Heart left ventricle (tissue), 13 donors: ENCODE measurements around the gene ZNF300.

Experiments used
- CTCF ChIP-seq, 12 donors: fragments of 200-600 bp; sonication (generic) in 4 of 12; IDR thresholded peaks; one replicate each; pipeline versions ENCODE4 v1.5.0 to v1.8.0; 2018 to 2022; ENCODE audit warnings: antibody characterized with exemption in 12 of 12, mild to moderate bottlenecking in 5 of 12
- POLR2A ChIP-seq, 2 donors: fragments of 450-650 bp; IDR thresholded peaks; one replicate each; pipeline ENCODE4 v1.6.1; 2017; ENCODE audit warnings: antibody characterized with exemption in 2 of 2, mild to moderate bottlenecking in 2 of 2, moderate library complexity in 2 of 2
- donor health status: ischemic (EF 13 %, LVEDD 7.1; RV severe dilation, severe dysfunction).
- donor health status: DM: no; HTN: yes; CAD: no.
- donor health status: DM: no; HTN: no; CAD: no.
- donor health status: ischemic (EF 25% LVEDD 6.9; RV normal size, moderate dysfunction).
- donor health status: ischemic (EF 25% LVEDD 5.7; RV mildly dilated, moderate dysfunction).
- donor health status: ischemic (EF 35%, LVEDD 5.7; RV mildly dilated, moderate dysfunction).
- donor health status: nonischemic (EF 11% LVEDD 7.7; RV severe dilation, severe dysfunction).
- donor health status: DM: yes; HTN: yes; CAD: no.
- donor health status: PGD.
- donor health status: ischemic (EF 29% LVEDD 5.4; RV normal size, mild dysfunction).
- donor health status: nonischemic (EF 23%, LVEDD 6.1; RV moderate dilation, normal function).

- TF ChIP-seq CTCF (IDR thresholded peaks at IDR 0.05): no peak
- TF ChIP-seq POLR2A (IDR thresholded peaks at IDR 0.05): no peak
Measured at GRCh38 chr5:150901446-150901845, 3.3 kb downstream of the ZNF300 start.
